GM23248 (cell line): ENCODE data around the gene GLB1L2. TPM values are rescaled to one million over a fixed set of nuclear protein-coding genes. Genes with fewer than 3 reads are reported as not detected.

ENCODE experiments used
- DNase-seq: peaks from one replicate; pipeline ENCODE4 v3.0.0-alpha.2; 2015
- H2AFZ ChIP-seq: fragments of 200-600 bp; sonication (generic); 2 replicates; pipeline ENCODE4 v1.6.1; 2016; ENCODE audit warnings: antibody characterized with exemption
- H3F3A ChIP-seq: fragments of 200-600 bp; sonication (generic); 2 replicates; pipeline ENCODE4 v1.6.1; 2016; ENCODE audit warnings: mild to moderate bottlenecking, antibody characterized with exemption, mixed run types; ENCODE audit not compliant: insufficient read depth
- H3K27ac ChIP-seq: fragments of 200-600 bp; sonication (generic); 2 replicates; pipeline ENCODE4 v1.5.1; 2016; ENCODE audit warnings: mild to moderate bottlenecking
- H3K27me3 ChIP-seq: fragments of 200-600 bp; sonication (generic); replicated peaks from 2 replicates; pipeline ENCODE4 v1.6.1; 2016; ENCODE audit warnings: mild to moderate bottlenecking; ENCODE audit not compliant: insufficient read depth
- H3K36me3 ChIP-seq: fragments of 200-600 bp; sonication (generic); 2 replicates; pipeline ENCODE4 v1.6.1; 2016; ENCODE audit warnings: low read depth, mild to moderate bottlenecking
- H3K4me1 ChIP-seq: fragments of 200-600 bp; sonication (generic); 2 replicates; pipeline ENCODE4 v1.6.1; 2016; ENCODE audit warnings: mild to moderate bottlenecking; ENCODE audit not compliant: insufficient read depth
- H3K4me2 ChIP-seq: fragments of 200-600 bp; sonication (generic); one replicate; pipeline ENCODE4 v1.6.1; 2016; ENCODE audit warnings: mild to moderate bottlenecking; ENCODE audit not compliant: unreplicated experiment
- H3K4me3 ChIP-seq: fragments of 200-600 bp; sonication (generic); 2 replicates; pipeline ENCODE4 v1.5.1; 2016; ENCODE audit warnings: mild to moderate bottlenecking
- H3K79me2 ChIP-seq: fragments of 200-600 bp; sonication (generic); 2 replicates; pipeline ENCODE4 v1.6.1; 2016; ENCODE audit warnings: mild to moderate bottlenecking; ENCODE audit not compliant: insufficient read depth
- H3K9ac ChIP-seq: fragments of 200-600 bp; sonication (generic); 2 replicates; pipeline ENCODE4 v1.6.1; 2016; ENCODE audit warnings: mild to moderate bottlenecking
- H3K9me2 ChIP-seq: fragments of 200-600 bp; sonication (generic); 2 replicates; pipeline ENCODE4 v1.6.1; 2016; ENCODE audit warnings: mixed run types, mild to moderate bottlenecking, moderate library complexity; ENCODE audit not compliant: insufficient read depth
- H3K9me3 ChIP-seq: fragments of 200-600 bp; sonication (generic); one replicate; pipeline ENCODE4 v1.6.1; 2017; ENCODE audit warnings: low read depth
- H4K20me1 ChIP-seq: fragments of 200-600 bp; sonication (generic); 2 replicates; pipeline ENCODE4 v1.6.0; 2016; ENCODE audit not compliant: insufficient read depth
- EZH2 ChIP-seq: fragments of 200-600 bp; sonication (generic); IDR thresholded peaks from 2 replicates; pipeline ENCODE4 v1.6.1; 2018; ENCODE audit warnings: antibody characterized with exemption, mild to moderate bottlenecking; ENCODE audit not compliant: insufficient read depth, poor library complexity, severe bottlenecking
- EZH2phosphoT487 ChIP-seq: fragments of 200-600 bp; sonication (generic); IDR thresholded peaks from 2 replicates; pipeline ENCODE4 v1.6.1; 2018; ENCODE audit warnings: antibody characterized with exemption, moderate library complexity, mild to moderate bottlenecking, low read depth; ENCODE audit not compliant: insufficient read depth
- WGBS, 2 experiments: methylation state at CpG; one replicate each; pipeline ENCODE4 v1.1.6; 2015 to 2017; ENCODE audit warnings: low lambda C conversion rate in 2 of 2, low coverage in 1 of 2; ENCODE audit errors: missing lambda C conversion rate in 2 of 2; 5-methylcytosine and 5-hydroxymethylcytosine counted together
- in situ Hi-C: fragments of 300-500 bp; cut with MboI; formaldehyde crosslinking; loops from 2 replicates; pipeline ENCODE4 v1.15.0; 2020
- polyA plus RNA-seq: library from polyadenylated mRNA; unstranded; fragments of >200 nt; fragmentation: Nextera tagmentation; extraction: Ambion mirVana; gene quantifications from 2 replicates; pipeline ENCODE4 v1.2.1, GENCODE V29; 2016
- total RNA-seq: library from RNA; depleted of rRNA; stranded (reverse); fragments of >200 nt; shearing (Covaris generic); gene quantifications from 2 replicates; pipeline ENCODE4 v1.2.3, GENCODE V29; 2014

Gene GLB1L2
- total and polyA plus RNA-seq, 2 experiments from 2014 or later: 0.11 TPM; not detected in 1

DNA sequence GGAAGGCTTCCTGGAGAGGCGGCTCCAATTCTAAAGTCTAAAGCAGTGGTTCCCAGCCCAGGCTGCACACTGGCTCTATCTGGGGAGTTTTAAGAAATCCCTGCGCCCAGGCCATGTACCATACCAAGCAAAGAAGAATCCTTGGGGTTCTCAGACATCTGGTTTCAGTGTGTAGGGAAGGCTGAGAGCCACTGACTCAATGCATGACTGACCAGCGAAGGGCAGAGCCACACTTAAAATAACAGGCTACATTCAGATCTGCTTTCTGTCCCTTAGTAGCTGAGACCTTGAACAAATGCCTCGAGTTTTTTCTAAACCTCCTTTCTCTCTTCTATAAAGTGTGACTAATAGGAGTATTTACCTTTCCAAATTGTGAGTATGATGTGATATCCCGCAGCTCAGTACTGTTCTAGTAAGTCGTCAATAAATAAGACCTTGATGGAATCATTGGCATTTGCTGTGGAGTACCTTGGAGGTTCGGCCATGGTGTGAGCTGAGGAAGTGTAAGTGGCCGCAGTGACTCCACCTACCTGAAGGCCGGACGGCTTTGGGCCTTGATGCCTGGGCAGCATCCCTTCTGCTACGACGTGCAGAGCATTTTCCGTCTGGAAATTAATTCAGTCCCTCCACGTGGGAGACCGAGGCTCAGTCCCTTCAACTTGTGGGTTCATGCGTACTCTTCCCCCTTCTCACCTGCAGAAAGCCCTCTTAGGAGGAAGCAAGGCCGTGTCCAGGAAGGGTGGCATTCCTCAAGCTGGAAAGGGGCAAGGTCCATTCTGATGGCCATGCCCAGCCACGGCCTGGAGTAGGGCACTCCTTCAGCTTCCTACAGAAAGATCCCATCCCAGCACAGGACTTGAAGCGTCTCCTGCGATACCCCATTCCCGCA is 25.1 kb downstream of the GLB1L2 start:
- Histone ChIP-seq H3K79me2 (no peaks in the 10 kb centered on the region), H3K27me3 (no peaks in the 10 kb centered on the region), H3K36me3 (no peaks in the 10 kb centered on the region), H3K9me2 (no peaks in the 10 kb centered on the region), H3F3A (no peaks in the 10 kb centered on the region), H4K20me1 (no peaks in the 10 kb centered on the region), H3K4me1 (no peaks in the 10 kb centered on the region), H3K9ac (no peak overlapping the region), H3K27ac (no peak overlapping the region), H3K4me2 (no peak overlapping the region), H3K9me3 (no peaks in the 10 kb centered on the region), H3K4me3 (no peak overlapping the region), H2AFZ (no peak overlapping the region)
- no peak for DNase-seq
- in situ Hi-C loops: no loop called here
- WGBS, 2 experiments: 58 to 67% methylated on average over 21 of the region's 21 CpGs
- TF ChIP-seq EZH2phosphoT487: no peak
- TF ChIP-seq EZH2: no peak

DNA sequence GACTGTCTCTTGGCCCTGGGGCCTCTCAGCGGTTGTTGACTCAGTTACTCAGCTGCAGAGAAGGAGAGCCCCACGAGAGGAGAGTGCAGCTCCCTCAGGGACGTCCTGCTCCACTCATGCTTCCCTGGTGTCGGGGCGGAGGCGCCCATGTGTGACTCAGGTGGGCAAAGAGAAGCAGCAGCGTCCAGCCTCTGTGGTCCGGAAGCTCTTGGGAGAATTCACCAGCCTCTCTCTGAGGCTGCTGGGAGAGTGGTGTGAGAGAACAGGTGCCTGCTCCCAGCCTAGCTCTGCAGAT is 25.7 kb downstream of the GLB1L2 start:
- H3K4me3 ChIP-seq: no peak overlapping the region
- no peak overlapping the region for H3K4me2 ChIP-seq
- in situ Hi-C loops: no loop called here
- H3K9ac ChIP-seq: no peak overlapping the region
- no peak overlapping the region for H2AFZ ChIP-seq
- 54 to 63% methylated on average over 8 of the region's 8 CpGs for WGBS, 2 experiments
- no peaks in the 10 kb centered on the region for H3K9me2 ChIP-seq
- H3K27ac ChIP-seq: no peak overlapping the region
- no peak for DNase-seq
- no peaks in the 10 kb centered on the region for H3K4me1 ChIP-seq
- H3K79me2 ChIP-seq: no peaks in the 10 kb centered on the region
- H3K9me3 ChIP-seq: no peaks in the 10 kb centered on the region
- H3K36me3 ChIP-seq: no peaks in the 10 kb centered on the region
- no peak for TF ChIP-seq EZH2
- no peak for TF ChIP-seq EZH2phosphoT487
- no peaks in the 10 kb centered on the region for H3K27me3 ChIP-seq
- H3F3A ChIP-seq: no peaks in the 10 kb centered on the region
- no peaks in the 10 kb centered on the region for H4K20me1 ChIP-seq

DNA sequence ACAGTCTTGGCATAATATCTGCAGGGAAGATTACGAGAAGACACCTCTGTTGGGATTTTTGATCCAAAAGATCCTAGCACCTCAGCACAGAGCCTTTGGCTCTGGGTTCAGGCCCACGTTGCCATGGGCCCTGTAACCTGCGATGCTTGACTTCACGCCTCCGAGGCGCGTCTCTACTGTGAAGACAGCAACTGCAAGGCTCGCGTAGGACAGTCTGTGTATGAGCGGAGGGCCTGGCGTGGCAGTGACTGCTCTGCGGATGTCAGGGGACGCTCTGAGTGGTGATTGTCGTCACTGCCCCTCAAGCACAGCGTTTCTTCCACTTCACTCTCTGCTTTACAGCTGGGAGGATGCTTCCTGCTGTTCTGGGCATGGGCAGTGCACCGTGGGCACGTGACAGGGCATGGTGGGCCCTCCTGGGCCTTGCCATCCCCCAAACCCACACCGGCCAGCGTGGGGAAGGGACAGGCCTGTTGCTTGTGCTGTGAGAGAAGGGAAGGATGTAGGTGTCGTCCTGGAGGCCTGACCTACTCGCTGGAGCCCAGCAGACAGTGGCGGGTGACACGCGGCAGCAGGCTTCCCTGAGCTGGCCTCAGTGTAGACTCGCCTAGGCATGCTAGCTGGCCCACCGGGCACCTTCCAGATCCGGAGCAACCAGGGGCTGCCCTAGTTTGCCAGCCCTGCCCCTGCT is 26.5 kb downstream of the GLB1L2 start:
- H3K4me2 ChIP-seq: no peak overlapping the region
- no peak for TF ChIP-seq EZH2
- TF ChIP-seq EZH2phosphoT487: no peak
- WGBS, 2 experiments: 58 to 59% methylated on average over 26 to 27 of the region's 27 CpGs
- H2AFZ ChIP-seq: no peak overlapping the region
- H3K4me1 ChIP-seq: no peaks in the 10 kb centered on the region
- no peaks in the 10 kb centered on the region for H3K27me3 ChIP-seq
- H3K36me3 ChIP-seq: no peaks in the 10 kb centered on the region
- H3K27ac ChIP-seq: no peak overlapping the region
- no peaks in the 10 kb centered on the region for H3K9me3 ChIP-seq
- no peaks in the 10 kb centered on the region for H3F3A ChIP-seq
- H4K20me1 ChIP-seq: no peaks in the 10 kb centered on the region
- no peak for DNase-seq
- in situ Hi-C loops: no loop called here
- H3K79me2 ChIP-seq: no peaks in the 10 kb centered on the region
- H3K9me2 ChIP-seq: no peaks in the 10 kb centered on the region
- H3K9ac ChIP-seq: no peak overlapping the region
- H3K4me3 ChIP-seq: no peak overlapping the region

DNA sequence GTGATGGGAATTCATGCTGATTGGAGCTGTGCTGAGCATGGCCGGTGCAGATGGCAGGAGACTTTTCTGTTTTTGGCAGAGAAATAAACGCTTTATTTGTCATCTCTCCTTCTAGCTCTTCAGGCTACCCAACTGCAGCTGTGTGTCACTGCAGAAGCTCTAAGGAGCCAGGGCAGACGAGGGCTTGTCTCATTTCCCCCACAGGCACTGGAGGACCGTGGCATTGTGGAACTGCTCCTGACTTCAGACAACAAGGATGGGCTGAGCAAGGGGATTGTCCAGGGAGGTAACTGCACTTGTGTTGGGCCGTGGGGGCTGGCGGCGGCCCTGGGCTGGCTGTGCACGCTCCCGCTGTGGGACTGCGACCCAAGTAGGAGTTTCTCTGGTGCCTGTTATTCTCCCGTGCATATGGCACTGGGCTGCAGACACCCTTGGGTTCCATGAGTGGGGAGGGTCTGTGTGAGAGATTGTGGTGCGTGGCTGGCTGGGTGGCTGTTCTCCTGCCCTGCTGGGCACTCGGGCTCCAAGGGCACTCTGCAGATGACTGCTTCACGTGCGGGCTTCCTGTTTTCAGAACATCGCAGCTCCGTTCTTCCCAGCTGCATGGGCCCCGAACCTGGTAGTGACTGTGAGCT is 27.2 kb downstream of the GLB1L2 start:
- no peaks in the 10 kb centered on the region for H3K9me2 ChIP-seq
- H2AFZ ChIP-seq: no peak overlapping the region
- no peaks in the 10 kb centered on the region for H3F3A ChIP-seq
- TF ChIP-seq EZH2: no peak
- TF ChIP-seq EZH2phosphoT487: no peak
- H3K4me2 ChIP-seq: no peak overlapping the region
- WGBS, 2 experiments: 65 to 67% methylated on average over 18 of the region's 18 CpGs
- H3K27me3 ChIP-seq: no peaks in the 10 kb centered on the region
- in situ Hi-C loops: no loop called here
- no peak for DNase-seq
- no peaks in the 10 kb centered on the region for H3K9me3 ChIP-seq
- no peaks in the 10 kb centered on the region for H3K79me2 ChIP-seq
- no peaks in the 10 kb centered on the region for H3K36me3 ChIP-seq
- H3K27ac ChIP-seq: no peak overlapping the region
- H4K20me1 ChIP-seq: no peaks in the 10 kb centered on the region
- no peak overlapping the region for H3K9ac ChIP-seq
- H3K4me3 ChIP-seq: no peak overlapping the region
- H3K4me1 ChIP-seq: no peaks in the 10 kb centered on the region
